ENCODE data around the gene BTBD18. TPM values are rescaled to one million over a fixed set of nuclear protein-coding genes. Genes with fewer than 3 reads are reported as not detected.

The BTBD18 gene
- total and polyA plus RNA-seq, 10 of the 15 experiments (the other 5 are each of a cell fraction or from before 2014, with no cell fraction given): 0.05 to 0.58 (median 0.19) TPM; not detected in 6

DNA sequence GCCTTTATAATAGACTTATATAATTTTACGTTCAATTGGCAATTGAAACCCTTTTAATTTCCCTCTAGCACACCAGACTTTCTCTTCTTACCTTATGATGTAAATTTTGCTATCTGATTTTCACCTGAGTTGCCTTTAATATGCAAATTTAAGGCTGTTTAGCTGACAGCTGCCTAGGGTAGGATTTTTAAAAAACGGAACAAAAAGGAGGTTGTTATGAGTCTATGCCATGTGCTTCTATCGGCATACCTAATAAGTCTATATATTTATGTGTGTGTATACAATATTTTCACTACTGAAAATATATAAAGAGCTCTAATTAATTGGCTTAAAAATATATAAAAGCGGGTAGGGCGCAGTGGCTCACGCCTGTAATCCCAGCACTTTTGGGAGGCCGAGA lies 22.1 kb downstream of the BTBD18 start:
- WGBS (ENCODE audit: insufficient coverage, insufficient replicate concordance, low lambda C conversion rate, missing lambda C conversion rate): 2% methylated on average over 7 of the region's 7 CpGs
- peak overlapping the region; percentile 55; the same call in 1 of the 2 replicates for H3K4me2 ChIP-seq (ENCODE audit: control insufficient read depth, insufficient read depth)
- POLR2A ChIA-PET: interaction anchor here (1.1 kb wide), 1 partner anchor 62 kb away, joined by 3 read pairs; no protein-coding TSS in a partner anchor
- H3K9me3 ChIP-seq (replicated peaks; ENCODE audit: control insufficient read depth, insufficient read depth, low read length): no peaks in the 10 kb centered on the region
- no peak overlapping the region; the same call in 1 of the 2 replicates for H2AFZ ChIP-seq (ENCODE audit: control insufficient read depth, low read depth, low read length)
- ATAC-seq (peak; percentile 64), DNase-seq (ENCODE audit: low read depth, low spot score) (no peak), FAIRE-seq (no peak)
- intact Hi-C loops (cut with micrococcal nuclease; ENCODE audit: unreplicated experiment) (no loop called here), in situ Hi-C loops (cut with MboI) (no loop called here)
- no peaks in the 10 kb centered on the region for H4K20me1 ChIP-seq (ENCODE audit: control insufficient read depth, insufficient read depth)
- BruUV-seq (replicated peaks): no TSS peak
- H3K4me3 ChIP-seq: no peak overlapping the region
- peak overlapping the region; percentile 35; the same call in 1 of the 2 replicates for H3K9ac ChIP-seq (ENCODE audit: control insufficient read depth, insufficient read depth, low read length)
- peak overlapping the region; percentile 6; the same call in 1 of the 2 replicates for H3K27ac ChIP-seq (ENCODE audit: control insufficient read depth, insufficient read depth)
- CTCF ChIA-PET: interaction anchor here (0.6 to 2.5 kb wide), 4 partner anchors 15 to 1804 kb away, joined by 4 to 11 read pairs (median 6); partner anchors contain the start of gene CTNND1
- no peaks in the 10 kb centered on the region for H3K27me3 ChIP-seq (replicated peaks in 1 of 2; ENCODE audit: control insufficient read depth in 2 of 2, insufficient read depth in 2 of 2, low read length in 1 of 2)
- peaks cover 41% of the 10 kb centered on the region for H3K79me2 ChIP-seq (ENCODE audit: control insufficient read depth, insufficient read depth, low read length)
- SMC1A ChIA-PET (ENCODE audit: uncharacterized antibody, unreplicated experiment): interaction anchor here (0.6 to 3.7 kb wide), 5 partner anchors 15 to 71 kb away, joined by 3 to 19 read pairs (median 4); no protein-coding TSS in a partner anchor
- H3K4me1 ChIP-seq (ENCODE audit: control insufficient read depth, insufficient read depth, low read length): 0 out of 2 replicates have a peak, but pooled peaks cover 6% of the 10 kb centered on the region
- H3K36me3 ChIP-seq (ENCODE audit: control insufficient read depth in 2 of 2, insufficient read depth in 2 of 2, low read length in 1 of 2): peaks cover 1 to 3% of the 10 kb centered on the region in 2 experiments; a peak in 2 of 4 replicates
- RAD21 ChIA-PET (ENCODE audit: unreplicated experiment): interaction anchor here (0.5 to 1.2 kb wide), 3 partner anchors 17 to 71 kb away, joined by 3 to 4 read pairs (median 3); partner anchors contain the start of genes MED19 and TMX2
- TF ChIP-seq POU2F2 (IDR thresholded peaks at IDR 0.05; ENCODE audit: borderline replicate concordance, low read depth, low read length) (0 out of 3 replicates have a peak, but pooled peaks have one; percentile 24), LARP7 (IDR thresholded peaks at IDR 0.05) (no peak), CHD1 (IDR thresholded peaks at IDR 0.05; ENCODE audit: low read depth, low read length) (no peak), NFIC (IDR thresholded peaks at IDR 0.05; ENCODE audit: low read depth, low read length) (no peak), NR2C2 (IDR thresholded peaks at IDR 0.05; ENCODE audit: borderline replicate concordance, control insufficient read depth, insufficient read length, low read depth) (no peak), FOS (IDR thresholded peaks at IDR 0.05; ENCODE audit: borderline replicate concordance, extremely low read depth, insufficient read length) (no peak), SP1 (IDR thresholded peaks at IDR 0.05; ENCODE audit: low read depth, low read length) (no peak), RBBP5 (conservative IDR thresholded peaks at IDR 0.05) (no peak), CHD2 (IDR thresholded peaks at IDR 0.05; ENCODE audit: borderline replicate concordance, low read depth, low read length) (no peak), TBL1XR1 (IDR thresholded peaks at IDR 0.05; ENCODE audit: low read depth, low read length) (no peak), PAX8 (IDR thresholded peaks at IDR 0.05) (no peak), MXI1 (IDR thresholded peaks at IDR 0.05; ENCODE audit: low read depth, low read length) (peak; percentile 21; the same call in 1 of the 2 replicates)
- TF ChIP-seq, protein P1, sequence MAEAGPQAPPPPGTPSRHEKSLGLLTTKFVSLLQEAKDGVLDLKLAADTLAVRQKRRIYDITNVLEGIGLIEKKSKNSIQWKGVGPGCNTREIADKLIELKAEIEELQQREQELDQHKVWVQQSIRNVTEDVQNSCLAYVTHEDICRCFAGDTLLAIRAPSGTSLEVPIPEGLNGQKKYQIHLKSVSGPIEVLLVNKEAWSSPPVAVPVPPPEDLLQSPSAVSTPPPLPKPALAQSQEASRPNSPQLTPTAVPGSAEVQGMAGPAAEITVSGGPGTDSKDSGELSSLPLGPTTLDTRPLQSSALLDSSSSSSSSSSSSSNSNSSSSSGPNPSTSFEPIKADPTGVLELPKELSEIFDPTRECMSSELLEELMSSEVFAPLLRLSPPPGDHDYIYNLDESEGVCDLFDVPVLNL (IDR thresholded peaks at IDR 0.05; ENCODE audit: low read depth, low read length): no peak
- TF ChIP-seq, protein P2, sequence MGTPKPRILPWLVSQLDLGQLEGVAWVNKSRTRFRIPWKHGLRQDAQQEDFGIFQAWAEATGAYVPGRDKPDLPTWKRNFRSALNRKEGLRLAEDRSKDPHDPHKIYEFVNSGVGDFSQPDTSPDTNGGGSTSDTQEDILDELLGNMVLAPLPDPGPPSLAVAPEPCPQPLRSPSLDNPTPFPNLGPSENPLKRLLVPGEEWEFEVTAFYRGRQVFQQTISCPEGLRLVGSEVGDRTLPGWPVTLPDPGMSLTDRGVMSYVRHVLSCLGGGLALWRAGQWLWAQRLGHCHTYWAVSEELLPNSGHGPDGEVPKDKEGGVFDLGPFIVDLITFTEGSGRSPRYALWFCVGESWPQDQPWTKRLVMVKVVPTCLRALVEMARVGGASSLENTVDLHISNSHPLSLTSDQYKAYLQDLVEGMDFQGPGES (IDR thresholded peaks at IDR 0.05): no peak
- TF ChIP-seq, protein P3, sequence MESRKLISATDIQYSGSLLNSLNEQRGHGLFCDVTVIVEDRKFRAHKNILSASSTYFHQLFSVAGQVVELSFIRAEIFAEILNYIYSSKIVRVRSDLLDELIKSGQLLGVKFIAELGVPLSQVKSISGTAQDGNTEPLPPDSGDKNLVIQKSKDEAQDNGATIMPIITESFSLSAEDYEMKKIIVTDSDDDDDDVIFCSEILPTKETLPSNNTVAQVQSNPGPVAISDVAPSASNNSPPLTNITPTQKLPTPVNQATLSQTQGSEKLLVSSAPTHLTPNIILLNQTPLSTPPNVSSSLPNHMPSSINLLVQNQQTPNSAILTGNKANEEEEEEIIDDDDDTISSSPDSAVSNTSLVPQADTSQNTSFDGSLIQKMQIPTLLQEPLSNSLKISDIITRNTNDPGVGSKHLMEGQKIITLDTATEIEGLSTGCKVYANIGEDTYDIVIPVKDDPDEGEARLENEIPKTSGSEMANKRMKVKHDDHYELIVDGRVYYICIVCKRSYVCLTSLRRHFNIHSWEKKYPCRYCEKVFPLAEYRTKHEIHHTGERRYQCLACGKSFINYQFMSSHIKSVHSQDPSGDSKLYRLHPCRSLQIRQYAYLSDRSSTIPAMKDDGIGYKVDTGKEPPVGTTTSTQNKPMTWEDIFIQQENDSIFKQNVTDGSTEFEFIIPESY (IDR thresholded peaks at IDR 0.05): no peak
- TF ChIP-seq, protein P4, sequence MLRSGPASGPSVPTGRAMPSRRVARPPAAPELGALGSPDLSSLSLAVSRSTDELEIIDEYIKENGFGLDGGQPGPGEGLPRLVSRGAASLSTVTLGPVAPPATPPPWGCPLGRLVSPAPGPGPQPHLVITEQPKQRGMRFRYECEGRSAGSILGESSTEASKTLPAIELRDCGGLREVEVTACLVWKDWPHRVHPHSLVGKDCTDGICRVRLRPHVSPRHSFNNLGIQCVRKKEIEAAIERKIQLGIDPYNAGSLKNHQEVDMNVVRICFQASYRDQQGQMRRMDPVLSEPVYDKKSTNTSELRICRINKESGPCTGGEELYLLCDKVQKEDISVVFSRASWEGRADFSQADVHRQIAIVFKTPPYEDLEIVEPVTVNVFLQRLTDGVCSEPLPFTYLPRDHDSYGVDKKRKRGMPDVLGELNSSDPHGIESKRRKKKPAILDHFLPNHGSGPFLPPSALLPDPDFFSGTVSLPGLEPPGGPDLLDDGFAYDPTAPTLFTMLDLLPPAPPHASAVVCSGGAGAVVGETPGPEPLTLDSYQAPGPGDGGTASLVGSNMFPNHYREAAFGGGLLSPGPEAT (IDR thresholded peaks at IDR 0.05; ENCODE audit: low read depth): no peak
- TF ChIP-seq, protein P5, sequence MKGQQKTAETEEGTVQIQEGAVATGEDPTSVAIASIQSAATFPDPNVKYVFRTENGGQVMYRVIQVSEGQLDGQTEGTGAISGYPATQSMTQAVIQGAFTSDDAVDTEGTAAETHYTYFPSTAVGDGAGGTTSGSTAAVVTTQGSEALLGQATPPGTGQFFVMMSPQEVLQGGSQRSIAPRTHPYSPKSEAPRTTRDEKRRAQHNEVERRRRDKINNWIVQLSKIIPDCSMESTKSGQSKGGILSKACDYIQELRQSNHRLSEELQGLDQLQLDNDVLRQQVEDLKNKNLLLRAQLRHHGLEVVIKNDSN (IDR thresholded peaks at IDR 0.05; ENCODE audit: borderline replicate concordance, extremely low read length, insufficient read depth, low read depth, low read length): no peak
